Measurements from ENCODE around the gene ADIG.

The ADIG gene

DNA sequence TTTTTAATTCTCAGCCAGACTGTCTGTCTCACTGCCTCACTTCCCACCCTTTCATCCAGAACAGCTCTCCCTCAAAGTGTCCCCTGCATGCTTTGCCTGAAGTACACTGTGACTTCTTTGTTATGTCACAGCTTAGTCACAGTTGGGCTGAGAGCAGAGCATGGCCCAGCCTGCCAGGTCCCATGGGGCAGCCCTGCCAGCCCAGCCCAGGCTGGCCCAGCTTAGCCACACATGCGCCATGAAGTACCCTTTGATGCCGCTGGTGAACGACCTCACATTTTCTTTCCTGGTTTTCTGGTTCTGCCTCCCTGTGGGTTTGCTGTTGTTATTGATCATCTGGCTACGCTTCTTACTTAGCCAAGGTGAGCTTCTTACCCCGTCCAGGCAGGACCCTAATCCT lies at the start of gene ADIG:
Gene ADIG (plus strand): TSS at position 185 of the 400 bp plus-strand sequence. CDS start 54 bp downstream, at position 239.
- no peaks in the 10 kb centered on the region for H3K27me3 ChIP-seq (ENCODE audit: control insufficient read depth, insufficient read depth, low read length)
- no peak within 1 kb of the TSS for H3K4me3 ChIP-seq (ENCODE audit: low read length)
- H3K9me3 ChIP-seq (ENCODE audit: control insufficient read depth, insufficient read depth, low read length): no peaks in the 10 kb centered on the region
- no peaks in the 10 kb centered on the region for H3K36me3 ChIP-seq (ENCODE audit: control insufficient read depth, insufficient read depth, low read length)
- DNase-seq (ENCODE audit: low read depth, low spot score): no peak
- no peak within 1 kb of the TSS for H3K27ac ChIP-seq (ENCODE audit: low read length)
- WGBS (ENCODE audit: insufficient coverage, insufficient read length): no CpG with 5 or more reads among the region's 5 CpGs
- no peaks in the 10 kb centered on the region; the same call in none of the 2 replicates for H3K4me1 ChIP-seq (ENCODE audit: control insufficient read depth, insufficient read depth, low read length)

DNA sequence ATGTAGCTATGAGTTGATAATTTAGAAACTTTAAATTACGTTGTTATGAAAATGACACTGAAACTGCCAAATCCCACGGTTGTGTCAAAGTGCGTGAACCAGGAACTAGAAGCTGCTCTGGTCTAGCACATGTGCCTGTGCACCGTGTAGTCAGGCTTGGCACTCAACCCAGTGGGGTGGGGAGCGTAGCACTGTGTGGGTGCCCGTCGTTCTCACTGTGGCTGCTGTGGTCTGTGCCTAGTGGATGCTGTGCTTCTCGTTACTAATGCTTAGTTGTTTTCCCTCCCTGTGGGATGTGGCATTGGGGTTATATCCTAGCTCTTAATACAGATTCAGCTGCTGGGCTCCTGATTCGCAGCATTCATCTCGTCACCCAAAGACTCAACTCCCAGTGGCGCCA lies 46.2 kb upstream of the ADIG start:
- H3K9me3 ChIP-seq (ENCODE audit: control insufficient read depth, insufficient read depth, low read length): no peaks in the 10 kb centered on the region
- H3K27me3 ChIP-seq (ENCODE audit: control insufficient read depth, insufficient read depth, low read length): no peaks in the 10 kb centered on the region
- no CpG with 5 or more reads among the region's 11 CpGs for WGBS (ENCODE audit: insufficient coverage, insufficient read length)
- H3K4me1 ChIP-seq (ENCODE audit: control insufficient read depth, insufficient read depth, low read length): no peaks in the 10 kb centered on the region
- peaks cover 8% of the 10 kb centered on the region; the same call in 1 of the 2 replicates for H3K36me3 ChIP-seq (ENCODE audit: control insufficient read depth, insufficient read depth, low read length)
- no peak overlapping the region for H3K4me3 ChIP-seq (ENCODE audit: low read length)
- DNase-seq (ENCODE audit: low read depth, low spot score): no peak
- no peak overlapping the region for H3K27ac ChIP-seq (ENCODE audit: low read length)

DNA sequence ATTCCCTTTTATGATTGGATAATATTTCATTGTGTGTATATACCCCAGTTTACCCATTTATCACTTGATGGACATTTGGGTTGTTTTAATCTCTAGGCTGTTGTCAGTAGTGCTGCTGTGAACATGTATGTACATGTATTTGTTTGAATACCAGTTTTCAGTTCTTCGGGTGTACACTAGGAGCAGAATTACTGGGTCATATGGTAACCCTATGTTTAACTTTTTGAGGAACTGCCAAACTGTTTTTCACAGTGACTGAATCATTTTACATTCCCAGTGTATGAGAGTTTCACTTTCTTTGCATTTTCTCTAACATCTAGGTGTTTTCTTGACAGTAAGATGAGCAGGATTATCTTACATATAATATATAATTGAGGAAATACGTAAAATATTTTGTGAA lies 44.7 kb upstream of the ADIG start:
- Histone ChIP-seq H3K9me3 (ENCODE audit: control insufficient read depth, insufficient read depth, low read length) (no peaks in the 10 kb centered on the region), H3K4me1 (ENCODE audit: control insufficient read depth, insufficient read depth, low read length) (no peaks in the 10 kb centered on the region), H3K36me3 (ENCODE audit: control insufficient read depth, insufficient read depth, low read length) (peaks cover 8% of the 10 kb centered on the region; the same call in 1 of the 2 replicates), H3K27ac (ENCODE audit: low read length) (no peak overlapping the region), H3K27me3 (ENCODE audit: control insufficient read depth, insufficient read depth, low read length) (no peaks in the 10 kb centered on the region), H3K4me3 (ENCODE audit: low read length) (no peak overlapping the region)
- no CpG with 5 or more reads among the region's 2 CpGs for WGBS (ENCODE audit: insufficient coverage, insufficient read length)
- no peak for DNase-seq (ENCODE audit: low read depth, low spot score)

DNA sequence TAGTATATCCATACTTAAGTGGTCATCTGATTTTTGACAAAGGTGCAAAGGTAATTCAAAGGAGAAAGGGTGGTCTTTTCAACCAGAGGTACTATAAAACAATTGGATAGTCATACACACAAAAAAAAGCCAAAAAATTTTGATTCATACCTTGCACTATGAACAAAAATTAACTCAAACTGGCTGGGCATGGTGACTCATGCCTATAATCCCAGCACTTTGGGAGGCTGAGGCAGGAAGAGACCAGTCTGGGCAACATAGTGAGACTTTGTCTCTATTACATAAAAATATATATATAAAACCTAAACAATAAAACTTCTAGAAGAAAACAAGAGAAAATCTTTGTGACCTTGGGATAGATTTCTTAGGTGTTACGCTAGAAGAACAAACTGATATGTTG lies 43.8 kb upstream of the ADIG start:
- Histone ChIP-seq H3K36me3 (ENCODE audit: control insufficient read depth, insufficient read depth, low read length) (peaks cover 8% of the 10 kb centered on the region; the same call in 1 of the 2 replicates), H3K27ac (ENCODE audit: low read length) (no peak overlapping the region), H3K27me3 (ENCODE audit: control insufficient read depth, insufficient read depth, low read length) (no peaks in the 10 kb centered on the region), H3K4me3 (ENCODE audit: low read length) (no peak overlapping the region), H3K4me1 (ENCODE audit: control insufficient read depth, insufficient read depth, low read length) (no peaks in the 10 kb centered on the region), H3K9me3 (ENCODE audit: control insufficient read depth, insufficient read depth, low read length) (no peaks in the 10 kb centered on the region)
- WGBS (ENCODE audit: insufficient coverage, insufficient read length): no CpG with 5 or more reads among the region's 1 CpG
- DNase-seq (ENCODE audit: low read depth, low spot score): no peak

DNA sequence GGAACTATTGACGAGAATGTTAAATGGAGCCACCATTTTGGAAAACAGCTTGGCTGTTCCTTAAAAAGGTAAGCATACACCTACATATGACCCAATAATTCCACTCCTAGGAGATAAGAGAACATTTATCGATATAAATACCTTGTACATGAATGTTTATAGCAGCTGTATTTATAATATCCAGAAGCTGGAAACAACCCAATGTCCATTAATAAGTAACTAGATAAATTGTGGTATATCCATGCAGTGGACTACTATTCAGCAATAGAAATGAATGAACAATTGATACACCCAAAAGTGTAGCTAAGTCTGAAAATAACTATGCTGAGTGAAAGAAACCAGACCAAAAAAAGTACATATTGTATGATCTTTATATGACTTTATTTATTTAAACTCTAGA lies 42.2 kb upstream of the ADIG start:
- Histone ChIP-seq H3K27ac (ENCODE audit: low read length) (no peak overlapping the region), H3K36me3 (ENCODE audit: control insufficient read depth, insufficient read depth, low read length) (peaks cover 6% of the 10 kb centered on the region; the same call in 1 of the 2 replicates)
- no CpG with 5 or more reads among the region's 2 CpGs for WGBS (ENCODE audit: insufficient coverage, insufficient read length)

DNA sequence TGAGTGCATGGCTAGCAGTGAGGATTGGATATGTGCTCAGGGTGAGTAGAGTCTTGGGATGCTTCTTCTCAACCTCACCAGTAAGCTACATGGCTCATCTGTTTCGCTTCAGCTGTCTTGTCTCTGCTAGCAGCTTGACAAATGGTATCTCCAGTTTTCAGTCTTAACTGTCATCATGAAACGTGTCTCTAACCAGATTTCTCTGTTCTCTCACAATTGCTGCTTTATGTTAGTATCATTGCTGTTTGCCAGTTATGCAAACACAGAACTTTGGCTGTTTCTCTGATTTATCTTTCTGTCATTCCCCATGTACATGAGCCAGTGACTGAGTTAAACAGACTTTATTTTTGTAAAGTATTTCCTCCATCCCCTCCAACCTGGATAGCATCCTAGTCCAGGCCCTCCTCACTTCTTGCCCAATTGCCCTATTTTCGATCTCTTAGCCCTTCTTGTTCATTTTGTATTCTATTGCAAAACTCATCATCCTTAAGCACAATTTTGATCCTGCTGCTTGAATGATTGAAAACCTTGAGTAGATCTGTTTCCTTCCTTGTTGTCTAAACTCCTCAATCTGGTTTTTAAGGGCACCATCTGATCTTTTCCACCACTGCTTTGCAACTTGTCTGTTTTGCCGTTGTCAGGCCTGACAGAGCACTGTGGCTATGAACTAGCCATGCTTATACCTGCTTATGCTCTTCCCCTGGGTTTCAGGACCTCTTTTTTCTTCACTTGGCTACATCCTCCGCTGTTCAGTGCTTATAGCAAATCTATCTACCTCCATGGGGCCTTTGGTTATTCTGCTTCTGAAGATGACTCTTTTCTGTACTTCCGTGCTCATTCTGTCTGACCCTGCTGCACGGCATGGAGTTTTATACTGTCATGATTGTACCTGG lies 37.7 kb upstream of the ADIG start:
- no CpG with 5 or more reads among the region's 7 CpGs for WGBS (ENCODE audit: insufficient coverage, insufficient read length)
- Histone ChIP-seq H3K36me3 (ENCODE audit: control insufficient read depth, insufficient read depth, low read length) (no peaks in the 10 kb centered on the region; the same call in 1 of the 2 replicates), H3K4me3 (ENCODE audit: low read length) (no peak overlapping the region), H3K4me1 (ENCODE audit: control insufficient read depth, insufficient read depth, low read length) (no peaks in the 10 kb centered on the region), H3K27ac (ENCODE audit: low read length) (no peak overlapping the region), H3K9me3 (ENCODE audit: control insufficient read depth, insufficient read depth, low read length) (no peaks in the 10 kb centered on the region), H3K27me3 (ENCODE audit: control insufficient read depth, insufficient read depth, low read length) (no peaks in the 10 kb centered on the region)
- DNase-seq (ENCODE audit: low read depth, low spot score): no peak

More for the DNA sequence above, 42.2 kb upstream of the ADIG start:
- H3K4me3 ChIP-seq (ENCODE audit: low read length): no peak overlapping the region
- H3K9me3 ChIP-seq (ENCODE audit: control insufficient read depth, insufficient read depth, low read length): no peaks in the 10 kb centered on the region
- no peak for DNase-seq (ENCODE audit: low read depth, low spot score)
- no peaks in the 10 kb centered on the region for H3K4me1 ChIP-seq (ENCODE audit: control insufficient read depth, insufficient read depth, low read length)
- H3K27me3 ChIP-seq (ENCODE audit: control insufficient read depth, insufficient read depth, low read length): no peaks in the 10 kb centered on the region

DNA sequence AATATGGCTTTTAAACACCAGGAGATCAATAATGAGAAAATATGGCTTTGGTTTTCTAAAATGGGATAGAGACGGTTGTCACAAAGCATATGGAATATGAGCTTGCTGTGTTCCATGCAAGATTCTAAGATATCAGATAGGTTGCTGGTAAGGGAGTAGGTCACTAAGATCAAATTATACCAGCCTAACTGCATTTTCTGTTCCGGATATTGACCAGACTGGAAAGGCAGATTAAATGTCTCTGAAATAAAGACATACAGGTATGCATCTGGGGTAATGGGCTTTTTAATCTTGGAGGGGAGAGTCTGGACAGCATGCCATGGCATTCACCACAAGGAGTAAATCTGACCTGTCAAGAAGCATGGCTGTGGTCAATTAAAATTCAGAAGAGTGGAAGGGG lies 35.2 kb upstream of the ADIG start:
- Histone ChIP-seq H3K4me1 (ENCODE audit: control insufficient read depth, insufficient read depth, low read length) (no peaks in the 10 kb centered on the region), H3K27ac (ENCODE audit: low read length) (no peak overlapping the region), H3K9me3 (ENCODE audit: control insufficient read depth, insufficient read depth, low read length) (no peaks in the 10 kb centered on the region), H3K36me3 (ENCODE audit: control insufficient read depth, insufficient read depth, low read length) (peaks cover under 1% of the 10 kb centered on the region; the same call in 1 of the 2 replicates), H3K27me3 (ENCODE audit: control insufficient read depth, insufficient read depth, low read length) (no peaks in the 10 kb centered on the region), H3K4me3 (ENCODE audit: low read length) (no peak overlapping the region)
- no CpG with 5 or more reads among the region's 2 CpGs for WGBS (ENCODE audit: insufficient coverage, insufficient read length)
- DNase-seq (ENCODE audit: low read depth, low spot score): no peak

DNA sequence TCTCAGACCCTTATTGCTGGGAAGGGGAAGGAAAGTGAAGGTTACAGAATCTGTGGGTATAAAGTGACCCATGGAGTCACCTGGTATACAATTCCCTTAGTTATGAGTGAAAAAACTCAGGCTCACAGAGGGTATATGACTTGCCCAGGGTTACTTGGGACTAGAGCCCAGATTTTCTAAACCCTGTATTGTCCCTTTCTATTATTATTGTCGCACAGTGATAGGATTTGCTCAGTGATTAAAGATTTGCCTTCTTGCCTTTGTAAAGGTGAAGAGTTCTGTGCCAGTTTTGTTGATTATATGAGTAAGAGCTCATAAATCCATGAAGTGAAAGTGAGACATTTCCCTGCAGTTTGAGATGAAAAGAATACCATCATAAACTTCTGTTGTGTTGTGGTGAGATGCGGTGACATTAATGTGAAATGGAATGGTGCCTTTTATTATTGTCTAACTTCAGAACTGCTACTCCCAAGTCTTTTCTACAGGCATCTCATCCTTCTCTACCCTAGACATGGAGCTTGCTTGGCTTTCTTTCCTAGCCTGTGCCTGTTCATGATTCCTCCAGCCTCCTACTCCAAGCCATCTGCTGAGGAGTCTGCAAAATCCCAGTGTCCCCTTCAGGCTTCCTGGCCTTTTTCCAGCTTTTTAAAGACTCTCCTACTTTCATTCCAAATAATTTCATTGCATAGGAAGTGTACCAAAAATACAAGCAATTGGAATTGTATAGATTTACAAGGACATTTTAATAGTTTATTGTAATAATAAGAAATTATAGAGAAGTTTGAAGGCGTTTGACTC lies 33.5 kb upstream of the ADIG start:
- WGBS (ENCODE audit: insufficient coverage, insufficient read length): 100% methylated on average over 1 of the region's 3 CpGs
- H3K36me3 ChIP-seq (ENCODE audit: control insufficient read depth, insufficient read depth, low read length): peaks cover 6% of the 10 kb centered on the region; the same call in 1 of the 2 replicates
- no peaks in the 10 kb centered on the region for H3K27me3 ChIP-seq (ENCODE audit: control insufficient read depth, insufficient read depth, low read length)
- no peak overlapping the region for H3K27ac ChIP-seq (ENCODE audit: low read length)
- DNase-seq (ENCODE audit: low read depth, low spot score): no peak
- no peak overlapping the region for H3K4me3 ChIP-seq (ENCODE audit: low read length)
- no peaks in the 10 kb centered on the region for H3K9me3 ChIP-seq (ENCODE audit: control insufficient read depth, insufficient read depth, low read length)
- no peaks in the 10 kb centered on the region for H3K4me1 ChIP-seq (ENCODE audit: control insufficient read depth, insufficient read depth, low read length)

DNA sequence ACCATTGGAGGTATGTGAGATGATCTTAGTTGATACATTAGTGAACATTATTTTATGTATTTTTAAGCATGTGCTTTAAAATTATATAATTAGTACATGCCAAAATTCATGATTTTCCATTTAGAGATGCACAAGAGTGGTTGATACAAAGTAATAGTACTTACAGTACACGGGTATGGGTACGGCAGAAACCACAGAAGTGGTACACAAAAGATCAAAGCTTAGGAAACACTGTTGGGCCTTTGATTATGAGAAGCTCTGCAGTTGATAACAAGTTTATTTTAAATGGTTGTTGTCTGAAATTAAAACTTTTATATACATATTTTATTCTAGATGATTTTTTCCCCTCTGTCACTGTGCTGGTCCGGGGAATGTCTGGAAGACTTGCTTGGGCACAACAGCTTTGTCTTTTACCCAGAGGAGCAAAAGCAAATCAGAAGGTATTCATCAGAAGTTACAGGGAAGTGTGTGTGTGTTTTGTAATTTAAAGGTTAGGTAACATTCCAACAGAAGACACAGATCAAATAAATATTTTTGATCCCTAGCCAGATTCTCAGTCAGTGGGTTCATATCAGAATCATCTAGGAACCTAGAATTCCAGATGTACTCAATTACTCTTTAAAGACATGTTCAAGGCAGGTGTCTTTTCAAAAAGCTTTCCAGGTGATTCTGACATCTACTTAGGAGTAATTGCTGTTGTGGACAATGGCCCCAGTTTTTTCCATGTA lies 32.5 kb upstream of the ADIG start:
- no CpG with 5 or more reads among the region's 3 CpGs for whole genome bisulfite sequencing (ENCODE audit: insufficient coverage, insufficient read length)
- no peak for DNase-seq (ENCODE audit: low read depth, low spot score)
- Histone ChIP-seq H3K27me3 (ENCODE audit: control insufficient read depth, insufficient read depth, low read length) (no peaks in the 10 kb centered on the region), H3K4me3 (ENCODE audit: low read length) (no peak overlapping the region), H3K9me3 (ENCODE audit: control insufficient read depth, insufficient read depth, low read length) (no peaks in the 10 kb centered on the region), H3K27ac (ENCODE audit: low read length) (no peak overlapping the region), H3K4me1 (ENCODE audit: control insufficient read depth, insufficient read depth, low read length) (no peaks in the 10 kb centered on the region), H3K36me3 (ENCODE audit: control insufficient read depth, insufficient read depth, low read length) (peaks cover 6% of the 10 kb centered on the region; the same call in 1 of the 2 replicates)

DNA sequence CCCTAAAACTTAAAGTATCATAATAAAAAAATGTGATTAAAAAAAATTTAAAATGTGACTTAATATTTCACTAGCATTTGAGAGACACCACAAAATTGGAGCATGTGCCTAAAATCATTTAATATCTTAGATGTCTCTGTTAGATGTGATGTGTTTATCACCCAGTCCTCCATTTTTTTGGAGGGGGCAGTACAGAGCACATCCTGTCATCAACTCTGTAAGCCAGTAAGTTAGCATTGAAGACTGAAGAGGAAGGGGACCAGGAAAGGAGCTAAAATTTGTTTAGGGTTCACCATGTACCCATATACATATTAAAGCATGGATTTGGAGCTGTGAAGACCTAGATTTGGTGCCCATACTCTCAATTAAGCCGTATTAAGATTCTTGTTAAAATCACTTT lies 30.7 kb upstream of the ADIG start:
- no CpG with 5 or more reads among the region's 1 CpG for WGBS (ENCODE audit: insufficient coverage, insufficient read length)
- DNase-seq (ENCODE audit: low read depth, low spot score): no peak
- Histone ChIP-seq H3K27me3 (ENCODE audit: control insufficient read depth, insufficient read depth, low read length) (no peaks in the 10 kb centered on the region), H3K4me3 (ENCODE audit: low read length) (no peak overlapping the region), H3K9me3 (ENCODE audit: control insufficient read depth, insufficient read depth, low read length) (no peaks in the 10 kb centered on the region), H3K4me1 (ENCODE audit: control insufficient read depth, insufficient read depth, low read length) (no peaks in the 10 kb centered on the region), H3K27ac (ENCODE audit: low read length) (no peak overlapping the region), H3K36me3 (ENCODE audit: control insufficient read depth, insufficient read depth, low read length) (peaks cover 6% of the 10 kb centered on the region; the same call in 1 of the 2 replicates)
